Colonic mucosa (tissue), 4 donors: ENCODE measurements around the gene TESPA1. TPM values are rescaled to one million over a fixed set of nuclear protein-coding genes. Genes with fewer than 3 reads are reported as not detected.

Experiments used
- DNase-seq: peaks from one replicate; pipeline ENCODE4 v3.0.0-alpha.2; 2020
- H3K27ac ChIP-seq: fragments of 200-600 bp; one replicate; pipeline ENCODE4 v1.8.0; 2021
- H3K27me3 ChIP-seq: fragments of 200-600 bp; one replicate; pipeline ENCODE4 v1.8.0; 2021
- H3K36me3 ChIP-seq: fragments of 200-600 bp; one replicate; pipeline ENCODE4 v1.8.0; 2021
- H3K4me1 ChIP-seq: fragments of 200-600 bp; one replicate; pipeline ENCODE4 v1.8.0; 2021; ENCODE audit warnings: mild to moderate bottlenecking
- H3K4me3 ChIP-seq: fragments of 200-600 bp; one replicate; pipeline ENCODE4 v1.8.0; 2021
- H3K9ac ChIP-seq, 2 donors: one replicate each; pipeline ENCODE4 v1.7.0; 2013; ENCODE audit warnings: control low read depth in 2 of 2, low read depth in 2 of 2, low read length in 2 of 2
- H3K9me3 ChIP-seq: fragments of 200-600 bp; one replicate; pipeline ENCODE4 v1.8.0; 2021
- CTCF ChIP-seq: fragments of 200-600 bp; IDR thresholded peaks from one replicate; pipeline ENCODE4 v1.8.0; 2022; ENCODE audit warnings: antibody characterized with exemption, mild to moderate bottlenecking
- intact Hi-C: fragments of 100-400 bp; cut with DNase I; formaldehyde crosslinking; loops from one replicate; pipeline ENCODE4 v1.14.1; 2022
- total RNA-seq, 2 donors: library from RNA; stranded (reverse); fragmentation: NEBNext Ultra II Directional in 1 of 2; extraction: Animal tissue kit (Norgen Biotek cat#: 25700) in 1 of 2; gene quantifications; one replicate each; pipeline ENCODE4 v1.2.1, GENCODE V29; 2021
- donor health status: healthy.
- donor health status: DM: no; HTN: no; CAD: no.
- donor health status: DM: no; HTN: no; CAD: no.

Gene TESPA1
- total RNA-seq, 2 donors from 2014 or later, result 0.82 to 1.6 TPM

GRCh38 chr12:54936736-54937135 lies 47.8 kb downstream of the TESPA1 start:
- Histone ChIP-seq H3K36me3 (no peaks in the 10 kb centered on the region), H3K4me1 (no peaks in the 10 kb centered on the region), H3K4me3 (no peak overlapping the region), H3K9ac (no peak overlapping the region), H3K27ac (no peak overlapping the region), H3K9me3 (no peaks in the 10 kb centered on the region), H3K27me3 (no peaks in the 10 kb centered on the region)
- TF ChIP-seq CTCF, result no peak
- no peak for DNase-seq
- intact Hi-C loops, result no loop called here

- Histone ChIP-seq H3K36me3 (no peaks in the 10 kb centered on the region), H3K27ac (peak overlapping the region; percentile 28), H3K4me3 (no peak overlapping the region), H3K4me1 (no peaks in the 10 kb centered on the region), H3K9ac (no peak overlapping the region), H3K9me3 (no peaks in the 10 kb centered on the region), H3K27me3 (no peaks in the 10 kb centered on the region)
- no peak for TF ChIP-seq CTCF
- DNase-seq, result no peak
- intact Hi-C loops, result no loop called here
Observed at GRCh38 chr12:54935235-54935951, 49.2 kb downstream of the TESPA1 start.

DNA sequence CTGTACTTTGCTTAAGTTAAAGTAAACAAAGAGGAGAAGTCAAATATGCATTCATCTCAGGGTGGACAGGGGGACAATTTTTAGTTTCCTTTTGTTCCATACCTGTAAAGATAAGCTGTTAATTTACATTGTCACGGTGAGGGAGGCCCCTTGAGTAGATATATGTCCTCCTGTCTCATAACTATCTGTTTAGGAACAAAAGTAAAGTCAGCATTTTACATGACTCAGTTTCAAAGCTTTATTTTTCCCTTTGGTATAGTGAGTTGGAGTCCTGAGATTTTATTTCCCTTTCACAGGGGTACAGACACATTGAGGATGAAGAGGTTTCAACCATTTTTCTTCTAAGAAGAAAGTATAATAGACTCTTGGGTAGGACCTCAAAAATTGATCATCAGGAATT lies 50.1 kb downstream of the TESPA1 start:
- intact Hi-C loops, result no loop called here
- Histone ChIP-seq H3K36me3 (no peaks in the 10 kb centered on the region), H3K9ac (no peak overlapping the region), H3K27me3 (no peaks in the 10 kb centered on the region), H3K4me1 (no peaks in the 10 kb centered on the region), H3K4me3 (no peak overlapping the region), H3K27ac (no peak overlapping the region), H3K9me3 (no peaks in the 10 kb centered on the region)
- no peak for DNase-seq
- no peak for TF ChIP-seq CTCF

DNA sequence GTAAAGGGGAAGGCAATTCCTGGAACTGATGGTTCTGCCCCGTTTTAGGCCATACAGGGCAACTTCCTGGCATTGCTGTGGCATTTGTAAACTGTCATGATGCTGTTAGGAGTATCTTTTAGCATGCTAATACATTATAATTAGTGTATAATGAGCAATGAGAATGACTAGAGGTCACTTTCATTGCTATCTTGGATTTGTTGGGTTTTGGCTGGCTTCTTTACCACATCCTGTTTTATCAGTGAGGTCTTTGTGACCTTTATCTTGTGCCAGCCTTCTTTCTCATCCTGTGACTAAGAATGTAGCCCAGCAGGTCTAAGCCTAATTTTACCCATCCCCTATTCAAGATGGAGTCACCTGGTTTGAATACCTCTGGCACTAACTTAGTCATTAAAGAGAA lies 51.2 kb downstream of the TESPA1 start:
- DNase-seq, result no peak
- no peak overlapping the region for H3K9ac ChIP-seq

GRCh38 chr12:54932691-54933090 lies 51.9 kb downstream of the TESPA1 start:
- no peaks in the 10 kb centered on the region for H3K4me1 ChIP-seq

More for the DNA sequence above, 51.2 kb downstream of the TESPA1 start:
- Histone ChIP-seq H3K27me3 (no peaks in the 10 kb centered on the region), H3K27ac (no peak overlapping the region), H3K4me1 (no peaks in the 10 kb centered on the region), H3K36me3 (no peaks in the 10 kb centered on the region), H3K9me3 (no peaks in the 10 kb centered on the region), H3K4me3 (no peak overlapping the region)
- intact Hi-C loops, result no loop called here
- TF ChIP-seq CTCF, result no peak

More at GRCh38 chr12:54932691-54933090, 51.9 kb downstream of the TESPA1 start:
- peak; percentile 30 for DNase-seq
- Histone ChIP-seq H3K27me3 (no peaks in the 10 kb centered on the region), H3K9me3 (no peaks in the 10 kb centered on the region), H3K4me3 (no peak overlapping the region), H3K27ac (no peak overlapping the region), H3K9ac (no peak overlapping the region), H3K36me3 (no peaks in the 10 kb centered on the region)
- no peak for TF ChIP-seq CTCF
- intact Hi-C loops, result no loop called here
